ENCODE data around the gene NRP1. TPM values are rescaled to one million over a fixed set of nuclear protein-coding genes. Genes with fewer than 3 reads are reported as not detected.

NRP1 gene
- total and polyA plus RNA-seq, 2 of the 8 experiments (the other 6 are each of a cell fraction or from before 2014, with no cell fraction given), result 1.2 to 2.1 TPM

GRCh38 chr10:33196710-33197491 is 137.6 kb downstream of the NRP1 start:
- H3K23me2 ChIP-seq (ENCODE audit: low read depth, low read length), result no peaks in the 10 kb centered on the region
- CTCF ChIA-PET (ENCODE audit: partially characterized antibody), result interaction anchor here (0.7 to 1.4 kb wide), 4 partner anchors 72 to 1325 kb away, joined by 3 to 4 read pairs (median 4); no protein-coding TSS in a partner anchor
- H4K5ac ChIP-seq (ENCODE audit: insufficient read length, low read depth, low read length), result no peak overlapping the region
- no peak overlapping the region for H2AFZ ChIP-seq (ENCODE audit: low read length)
- no peak overlapping the region for H2AK5ac ChIP-seq (ENCODE audit: low read depth, low read length)
- no peaks in the 10 kb centered on the region for H3K79me2 ChIP-seq (ENCODE audit: control insufficient read depth in 1 of 2, insufficient read depth in 2 of 2, low read length in 2 of 2)
- H2BK120ac ChIP-seq (replicated peaks; ENCODE audit: low read depth, low read length), result no peak overlapping the region
- peak overlapping the region in 1 of 4 experiments; percentile 8; a peak in 1 of 7 replicates for H3K9ac ChIP-seq (replicated peaks in 1 of 4; ENCODE audit: extremely low read depth in 1 of 4, low read depth in 3 of 4, low read length in 3 of 4)
- POLR2A ChIA-PET (ENCODE audit: partially characterized antibody), result no interaction called here
- H3K4me2 ChIP-seq (ENCODE audit: insufficient read depth in 1 of 2, low read depth in 2 of 2, low read length in 2 of 2), result no peak overlapping the region
- H3K27me3 ChIP-seq (replicated peaks in 1 of 4; ENCODE audit: control insufficient read depth in 3 of 4, extremely low read depth in 1 of 4, insufficient read depth in 3 of 4, low read length in 3 of 4), result no peaks in the 10 kb centered on the region
- no peaks in the 10 kb centered on the region for H3K9me3 ChIP-seq (ENCODE audit: insufficient read depth in 2 of 2, low read depth in 1 of 2, low read length in 1 of 2)
- no peaks in the 10 kb centered on the region for H3K36me3 ChIP-seq (ENCODE audit: control insufficient read depth in 2 of 4, insufficient read depth in 4 of 4, low read length in 3 of 4)
- no peak overlapping the region for H3K56ac ChIP-seq (replicated peaks; ENCODE audit: insufficient read length, low read depth, low read length)
- no peak overlapping the region for H3K14ac ChIP-seq (ENCODE audit: insufficient read length)
- no peak overlapping the region for H2BK15ac ChIP-seq (ENCODE audit: low read length)
- DNase-seq (ENCODE audit: low read depth in 1 of 2, low spot score in 2 of 2), result no peak
- H2BK12ac ChIP-seq (ENCODE audit: low read depth, low read length), result no peak overlapping the region
- H4K20me1 ChIP-seq (replicated peaks in 1 of 2; ENCODE audit: control insufficient read depth in 1 of 2, insufficient read depth in 2 of 2, low read length in 2 of 2), result no peaks in the 10 kb centered on the region
- no peaks in the 10 kb centered on the region for H3K4me1 ChIP-seq (replicated peaks in 1 of 4; ENCODE audit: control insufficient read depth in 3 of 4, insufficient read depth in 4 of 4, low read length in 3 of 4)
- no peak overlapping the region for H3K4ac ChIP-seq (replicated peaks; ENCODE audit: insufficient read length, low read depth, low read length)
- H4K91ac ChIP-seq (replicated peaks; ENCODE audit: insufficient read length, low read length), result no peak overlapping the region
- H3K23ac ChIP-seq (ENCODE audit: insufficient read length), result no peak overlapping the region
- H3K4me3 ChIP-seq (ENCODE audit: extremely low read depth in 1 of 4, insufficient read depth in 2 of 4, low read depth in 3 of 4, low read length in 4 of 4), result no peak overlapping the region
- H3K27ac ChIP-seq (ENCODE audit: low read depth, low read length), result no peak overlapping the region
- no peak overlapping the region for H3K18ac ChIP-seq (ENCODE audit: extremely low read depth, low read length)
- 92% methylated on average over 16 of the region's 16 CpGs; no CpG with 5 or more reads in 1 of the 2 experiments for WGBS, 2 experiments (ENCODE audit: extremely low coverage in 1 of 2, insufficient coverage in 1 of 2, insufficient read length in 1 of 2, insufficient replicate concordance in 2 of 2, low coverage in 1 of 2, low lambda C conversion rate in 2 of 2, missing lambda C conversion rate in 1 of 2)
- FAIRE-seq, result no peak
- H3K79me1 ChIP-seq (ENCODE audit: low read depth, low read length), result no peaks in the 10 kb centered on the region
- no peak overlapping the region for H2BK5ac ChIP-seq (ENCODE audit: low read depth, low read length)
- no peak overlapping the region for H4K8ac ChIP-seq (ENCODE audit: extremely low read depth, insufficient read depth, low read length)
- no peak overlapping the region for H2BK20ac ChIP-seq (ENCODE audit: low read length)
- TF ChIP-seq RNF2 (IDR thresholded peaks at IDR 0.05; ENCODE audit: borderline replicate concordance, low read depth, low read length, missing control alignments, poor library complexity, severe bottlenecking) (no peak), E2F6 (IDR thresholded peaks at IDR 0.05) (no peak), YY1 (IDR thresholded peaks at IDR 0.05; ENCODE audit: low read depth, low read length) (no peak), CEBPB (IDR thresholded peaks at IDR 0.05; ENCODE audit: low read depth, low read length) (no peak), KDM5A (IDR thresholded peaks at IDR 0.05; ENCODE audit: low read length) (no peak), BRCA1 (IDR thresholded peaks at IDR 0.05; ENCODE audit: low read depth, low read length) (no peak), SIRT6 (IDR thresholded peaks at IDR 0.05; ENCODE audit: low read length) (no peak), SRF (IDR thresholded peaks at IDR 0.05; ENCODE audit: low read depth, low read length) (no peak)
